ENCODE measurements around the gene RPTOR.

The RPTOR gene

GRCh38 chr17:80855196-80855947, 310.7 kb downstream of the RPTOR start:
- DNase-seq: no peak

- peak; percentile 94 for DNase-seq
Measured at GRCh38 chr17:80855948-80856862, 311.6 kb downstream of the RPTOR start.

- DNase-seq: no peak
Measured at GRCh38 chr17:80856863-80857755, 312.5 kb downstream of the RPTOR start.

- DNase-seq: no peak
Measured at GRCh38 chr17:80857756-80858171, 313.1 kb downstream of the RPTOR start.

GRCh38 chr17:80858301-80859001, 313.8 kb downstream of the RPTOR start:
- no peak for DNase-seq

- no peak for DNase-seq
Measured at GRCh38 chr17:80859002-80859941, 314.6 kb downstream of the RPTOR start.

- no peak for DNase-seq
Measured at GRCh38 chr17:80860101-80860671, 315.5 kb downstream of the RPTOR start.

- peak; percentile 64 for DNase-seq
Measured at GRCh38 chr17:80860703-80861417, 316.2 kb downstream of the RPTOR start.

GRCh38 chr17:80861418-80861815, 316.8 kb downstream of the RPTOR start:
- no peak for DNase-seq

GRCh38 chr17:80861892-80862291, 317.3 kb downstream of the RPTOR start:
- no peak for DNase-seq

- DNase-seq: no peak
Measured at GRCh38 chr17:80862481-80862961, 317.9 kb downstream of the RPTOR start.

- DNase-seq: no peak
Measured at GRCh38 chr17:80862978-80863377, 318.3 kb downstream of the RPTOR start.

- DNase-seq: no peak
Measured at GRCh38 chr17:80863626-80864025, 319.0 kb downstream of the RPTOR start.

- no peak for DNase-seq
Measured at GRCh38 chr17:80864751-80865150, 320.1 kb downstream of the RPTOR start.

- peak; percentile 59 for DNase-seq
Measured at GRCh38 chr17:80866050-80866793, 321.6 kb downstream of the RPTOR start.

GRCh38 chr17:80868022-80868609, 323.5 kb downstream of the RPTOR start:
- DNase-seq: no peak

GRCh38 chr17:80869481-80870145, 325.0 kb downstream of the RPTOR start:
- DNase-seq: no peak

- peak; percentile 15 for DNase-seq
Measured at GRCh38 chr17:80870401-80870800, 325.8 kb downstream of the RPTOR start.
